GM18867 (cell line): ENCODE data around the gene CDH4.

Experiments used
- ATAC-seq: cut with Tn5 transposase; IDR thresholded peaks from one replicate; pipeline ENCODE4 v1.9.1; 2021; ENCODE audit warnings: mild to moderate bottlenecking, moderate library complexity; ENCODE audit not compliant: unreplicated experiment

The CDH4 gene

DNA sequence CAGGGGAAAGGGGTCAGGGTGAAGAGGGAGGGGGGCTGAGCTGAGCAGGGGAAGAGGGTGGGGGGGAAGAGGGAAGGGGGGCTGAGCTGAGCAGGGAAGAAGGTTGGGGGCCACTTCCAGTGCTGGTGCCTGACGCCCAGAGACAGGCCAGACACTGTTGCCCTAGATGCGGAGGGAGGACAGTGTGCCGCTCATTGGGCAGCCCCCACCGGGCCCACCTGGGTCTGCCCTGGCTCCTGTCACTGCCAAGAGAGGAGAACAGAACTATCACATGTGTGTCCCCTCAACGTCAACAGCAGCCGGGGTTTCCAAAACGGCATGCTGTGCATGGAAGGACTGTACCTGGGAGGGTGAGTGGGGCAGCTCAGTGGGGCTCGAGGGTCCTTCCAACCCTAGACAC is 342.1 kb downstream of the CDH4 start:
- ATAC-seq, result no peak

DNA sequence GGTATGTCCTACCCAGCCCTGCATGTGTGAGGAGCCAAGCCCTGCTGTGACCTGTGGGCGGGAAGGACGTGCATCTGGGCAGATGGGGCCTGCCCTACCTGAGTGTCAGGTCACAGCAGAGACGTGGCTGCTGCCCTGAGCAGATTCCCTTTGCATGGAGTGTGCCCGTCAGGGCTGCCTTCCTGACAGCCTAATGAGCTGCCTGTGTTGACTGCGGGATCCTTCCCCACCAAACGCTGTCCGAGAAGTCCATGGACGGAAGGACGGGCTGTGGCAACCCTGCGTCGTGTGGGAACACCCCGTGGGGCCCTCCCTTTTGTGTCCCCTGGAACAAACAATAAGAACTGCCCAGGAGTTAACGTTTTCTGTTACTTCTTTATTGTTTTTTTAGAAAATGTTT is 343.2 kb downstream of the CDH4 start:
- no peak for ATAC-seq

DNA sequence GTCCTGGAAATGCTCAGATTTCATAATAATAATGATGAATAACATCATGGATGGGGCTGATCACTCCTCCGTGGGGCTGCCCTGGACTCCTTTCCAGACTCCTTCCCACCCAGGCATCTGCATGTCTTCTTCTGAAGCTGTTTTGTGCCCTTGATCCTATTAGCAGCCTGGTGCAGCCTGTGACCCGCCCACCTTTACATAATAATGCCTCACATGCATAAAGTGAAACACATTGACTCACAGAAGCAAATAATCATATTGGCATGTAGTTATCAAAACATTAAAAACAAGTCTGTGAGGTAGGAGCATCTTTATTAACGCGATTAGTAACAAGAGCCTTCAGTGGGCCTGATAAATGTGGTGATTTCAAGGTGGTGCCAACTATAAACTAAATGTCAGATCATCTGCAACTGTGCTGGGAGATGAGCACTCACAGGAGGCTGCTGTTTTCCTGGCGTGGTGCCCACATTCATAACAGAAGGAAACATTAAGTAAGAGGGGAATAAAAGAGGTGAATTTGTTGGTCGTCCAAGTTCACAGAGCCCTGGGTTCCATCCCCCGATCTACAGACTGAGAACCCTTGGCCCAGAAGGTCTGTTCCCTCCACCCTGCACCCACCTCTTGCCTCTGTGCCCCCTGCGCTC is 344.7 kb downstream of the CDH4 start:
- ATAC-seq, result no peak

- ATAC-seq, result no peak
Measured at GRCh38 chr20:61597996-61598395, 345.9 kb downstream of the CDH4 start.

GRCh38 chr20:61598586-61598985 is 346.5 kb downstream of the CDH4 start:
- no peak for ATAC-seq

DNA sequence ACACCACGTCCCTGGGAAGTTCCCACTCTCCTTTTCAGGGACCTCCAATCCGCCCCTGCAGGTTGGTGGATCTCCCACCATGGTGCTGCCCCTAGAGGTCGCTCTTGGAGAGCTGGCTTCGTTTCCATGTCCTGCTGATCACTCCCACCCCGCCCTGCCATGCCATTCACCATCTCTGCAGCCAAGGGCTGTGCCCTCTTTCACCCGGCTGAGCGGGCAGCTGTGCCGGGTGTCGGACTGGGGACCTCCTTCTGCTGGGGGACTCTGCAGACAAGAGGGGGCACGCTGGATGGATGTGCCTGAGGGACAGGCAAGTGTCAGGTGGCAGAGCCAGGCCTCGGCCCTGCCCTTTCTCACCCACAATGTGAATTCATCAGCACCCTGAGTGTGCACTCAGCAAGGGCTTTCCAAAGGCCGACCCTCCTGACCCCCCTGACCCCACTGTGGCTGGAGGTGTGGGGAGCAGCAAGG is 347.0 kb downstream of the CDH4 start:
- ATAC-seq, result no peak

GRCh38 chr20:61599541-61599992 is 347.5 kb downstream of the CDH4 start:
- no peak for ATAC-seq

GRCh38 chr20:61600016-61600415 is 348.0 kb downstream of the CDH4 start:
- ATAC-seq, result no peak

- no peak for ATAC-seq
Measured at GRCh38 chr20:61601361-61601760, 349.3 kb downstream of the CDH4 start.

GRCh38 chr20:61601853-61602252 is 349.8 kb downstream of the CDH4 start:
- no peak for ATAC-seq

DNA sequence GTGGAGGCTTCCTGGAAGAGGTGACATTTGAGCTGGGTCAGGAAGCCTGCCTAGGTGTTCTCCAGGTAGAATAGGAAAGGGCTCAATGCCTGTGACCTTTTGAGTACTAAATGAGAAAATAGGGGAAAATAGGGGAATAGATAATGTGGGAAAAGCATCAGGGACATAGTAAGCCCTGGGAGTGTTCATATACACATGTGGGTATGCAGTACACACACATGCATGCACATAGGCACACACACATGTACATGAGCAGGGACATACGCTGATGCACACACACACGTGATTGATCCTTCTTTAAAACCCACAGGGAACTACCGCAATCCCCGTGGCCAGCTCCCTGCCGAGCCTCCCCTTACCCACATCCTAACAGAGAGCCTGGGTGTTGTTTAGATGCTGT is 351.7 kb downstream of the CDH4 start:
- ATAC-seq, result no peak

DNA sequence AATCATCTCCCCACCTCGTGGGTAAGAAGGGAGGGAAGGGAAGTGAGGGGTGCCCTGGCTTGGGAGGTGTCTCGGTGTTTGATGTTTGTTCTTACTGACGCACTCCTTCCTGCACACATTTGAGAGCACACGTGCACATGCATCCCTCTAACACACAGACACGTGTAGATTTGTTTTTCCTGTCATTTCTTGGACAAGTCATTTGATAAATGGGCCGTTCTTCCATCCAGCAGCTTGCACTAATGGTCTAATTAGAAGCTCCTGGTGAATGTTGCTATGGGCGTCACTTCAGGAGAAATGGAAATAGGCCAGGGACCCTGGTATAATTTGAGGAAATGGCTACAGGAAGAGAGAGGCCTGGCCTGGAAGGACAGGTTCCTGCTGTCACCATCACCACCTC is 352.5 kb downstream of the CDH4 start:
- no peak for ATAC-seq

- ATAC-seq, result no peak
Measured at GRCh38 chr20:61605283-61605682, 353.2 kb downstream of the CDH4 start.

DNA sequence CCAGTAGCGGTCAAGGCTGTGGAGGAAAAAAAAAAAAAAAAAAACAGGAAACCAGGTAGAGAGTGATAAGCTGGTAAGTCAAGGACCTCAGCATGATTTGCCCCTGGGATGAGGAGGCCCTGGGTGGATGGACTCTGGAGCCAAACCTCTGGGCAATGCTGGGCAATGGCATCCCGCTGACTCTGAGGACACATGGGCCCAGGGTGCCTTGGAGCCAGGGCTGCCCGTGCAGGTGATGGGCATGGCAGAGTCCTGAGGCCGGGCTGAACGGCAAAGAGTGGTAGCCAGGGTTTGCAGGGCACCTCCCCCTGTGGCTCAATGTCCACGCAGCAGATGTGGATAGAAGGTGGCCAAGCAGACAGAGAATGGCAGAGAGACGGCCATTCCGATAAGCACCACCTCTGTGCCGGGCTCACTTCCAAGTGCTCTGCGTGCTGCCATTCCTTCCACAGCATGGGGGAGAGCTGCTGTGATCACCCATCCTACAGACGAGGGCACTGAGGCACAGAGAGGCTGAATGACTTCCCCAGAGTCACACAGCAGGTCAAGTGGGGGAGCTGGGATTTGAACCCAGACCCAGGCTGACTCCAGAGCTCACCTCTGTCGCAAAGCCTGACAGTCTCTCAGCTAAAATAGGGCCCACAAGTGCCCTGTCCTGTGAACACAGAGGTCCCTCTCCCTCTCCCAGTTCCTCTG is 353.9 kb downstream of the CDH4 start:
- no peak for ATAC-seq

DNA sequence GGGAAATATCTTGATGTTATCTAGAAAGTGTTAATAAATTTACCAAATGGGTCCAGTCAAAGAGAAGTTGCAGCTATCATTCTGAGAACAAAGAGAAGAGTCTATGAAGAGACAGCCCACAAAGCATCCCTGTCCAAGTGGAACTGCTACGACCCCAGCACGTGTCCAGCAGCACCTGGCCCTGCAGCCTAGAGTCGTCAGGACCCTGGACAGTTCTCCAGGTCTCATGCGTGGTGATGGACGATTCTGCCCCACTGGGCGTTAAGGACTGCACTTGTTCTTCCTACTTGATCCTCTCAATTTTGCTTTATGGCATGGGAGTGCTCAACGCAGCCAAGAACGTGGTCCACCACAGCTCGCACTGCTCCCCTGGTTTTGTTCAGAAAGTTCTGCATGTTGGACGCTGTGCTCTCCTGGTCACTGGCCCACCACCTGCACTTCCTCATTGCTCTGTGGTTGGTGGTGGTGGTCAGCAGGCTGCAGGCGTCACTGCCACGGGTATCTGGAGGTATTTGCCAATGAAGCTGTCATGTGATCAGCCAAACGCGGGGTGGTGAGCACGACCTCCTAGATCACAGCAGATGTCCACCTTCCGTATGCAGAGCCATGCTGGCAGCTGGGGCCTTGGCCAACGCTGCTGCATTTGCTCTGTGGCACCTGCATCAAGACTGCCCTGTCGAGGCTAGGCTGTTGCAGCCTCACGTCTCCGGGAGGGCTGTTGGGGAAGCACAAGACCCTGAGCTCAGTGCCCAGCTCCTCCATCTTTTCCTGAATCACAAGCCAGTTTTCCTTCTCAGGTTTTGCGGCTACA is 356.4 kb downstream of the CDH4 start:
- ATAC-seq, result no peak

GRCh38 chr20:61609461-61609860 is 357.4 kb downstream of the CDH4 start:
- no peak for ATAC-seq

GRCh38 chr20:61611401-61612180 is 359.5 kb downstream of the CDH4 start:
- ATAC-seq, result no peak

GRCh38 chr20:61613917-61614705 is 362.1 kb downstream of the CDH4 start:
- no peak for ATAC-seq

GRCh38 chr20:61614706-61615100 is 362.6 kb downstream of the CDH4 start:
- no peak for ATAC-seq

DNA sequence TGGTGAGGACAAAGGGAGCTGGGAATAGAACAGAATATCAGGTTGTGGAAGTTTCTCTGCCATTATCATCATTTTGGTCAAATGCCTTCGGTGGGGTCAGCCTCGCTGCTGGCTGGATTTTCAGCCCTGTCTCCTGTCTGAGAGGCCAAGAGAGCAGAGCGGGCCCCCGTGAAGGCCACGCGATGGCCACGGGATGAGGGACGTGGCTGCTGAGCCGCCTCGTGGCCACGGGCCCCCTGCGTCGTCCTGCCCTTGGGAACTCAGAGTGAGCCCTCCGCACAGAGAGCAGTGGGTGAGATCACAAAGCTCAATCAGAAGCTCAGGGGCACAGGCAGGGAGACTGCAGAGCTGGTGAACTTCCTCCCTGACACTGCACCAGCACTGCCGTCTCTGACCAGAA is 363.7 kb downstream of the CDH4 start:
- no peak for ATAC-seq
